HCT116 (cell line): ENCODE measurements around the gene GGA2.

Source experiments
- ATF3 ChIP-seq: IDR thresholded peaks from 2 replicates; pipeline ENCODE4 v1.6.1; 2012
- EZH2 ChIP-seq: fragments of 200-600 bp; sonication (generic); IDR thresholded peaks from 2 replicates; pipeline ENCODE4 v1.6.1; 2017; ENCODE audit warnings: antibody characterized with exemption, mixed run types
- MAX ChIP-seq: IDR thresholded peaks from 2 replicates; pipeline ENCODE4 v1.6.1; 2012
- POLR2A ChIP-seq: IDR thresholded peaks from 2 replicates; pipeline ENCODE4 v1.7.0; 2011; ENCODE audit warnings: borderline replicate concordance; ENCODE audit not compliant: insufficient read depth, insufficient read length; ENCODE audit errors: extremely low read depth
- POLR2AphosphoS5 ChIP-seq: IDR thresholded peaks from 2 replicates; pipeline ENCODE4 v1.6.1; 2011; ENCODE audit warnings: mild to moderate bottlenecking, low read depth, low read length, moderate library complexity
- ZNF274 ChIP-seq: fragments of 200-500 bp; sonication (Bioruptor generic); IDR thresholded peaks from 2 replicates; pipeline ENCODE4 v1.6.1; 2014; ENCODE audit warnings: mild to moderate bottlenecking, low read depth, low read length, inconsistent platforms

- TF ChIP-seq POLR2AphosphoS5 (peak; percentile 71), MAX (peak; percentile 74), ZNF274 (no peak), EZH2 (no peak), POLR2A (no peak), ATF3 (no peak)
Observed at GRCh38 chr16:23452572-23453337, 57.5 kb downstream of the GGA2 start, which contains the start of gene COG7.
